Muscle of leg (tissue), 11 donors: ENCODE data around the gene ZNF497. TPM values are rescaled to one million over a fixed set of nuclear protein-coding genes. Genes with fewer than 3 reads are reported as not detected.
"Not testable (repeated sequence)": the region's sequence is repeated elsewhere in the genome, so short reads cannot be mapped to it uniquely, and the experiment has no call there.

Experiments used
- DNase-seq: peaks from one replicate; pipeline ENCODE4 v3.0.0; 2013
- H3K27ac ChIP-seq: one replicate; pipeline ENCODE4 v1.5.1; 2013; ENCODE audit warnings: mild to moderate bottlenecking, low read length, control low read depth
- H3K27me3 ChIP-seq: one replicate; pipeline ENCODE4 v1.6.1; 2013; ENCODE audit warnings: low read length; ENCODE audit not compliant: control insufficient read depth, insufficient read depth
- H3K36me3 ChIP-seq: one replicate; pipeline ENCODE4 v1.6.1; 2013; ENCODE audit warnings: low read length; ENCODE audit not compliant: control insufficient read depth, insufficient read depth
- H3K4me1 ChIP-seq: one replicate; pipeline ENCODE4 v1.6.1; 2013; ENCODE audit warnings: low read length; ENCODE audit not compliant: control insufficient read depth, insufficient read depth
- H3K4me3 ChIP-seq: one replicate; pipeline ENCODE4 v1.5.1; 2013; ENCODE audit warnings: low read length, control low read depth
- H3K9me3 ChIP-seq: replicated peaks from 2 replicates; pipeline ENCODE4 v1.6.1; 2013; ENCODE audit warnings: low read depth, low read length; ENCODE audit not compliant: control insufficient read depth
- WGBS: methylation state at CpG from one replicate; pipeline ENCODE4 v1.1.5; 2013; ENCODE audit warnings: missing lambda C conversion rate; ENCODE audit not compliant: insufficient coverage; 5-methylcytosine and 5-hydroxymethylcytosine counted together
- polyA plus RNA-seq, 8 donors: library from polyadenylated mRNA; unstranded; fragments of 120-200 nt; gene quantifications; one replicate each; pipeline versions ENCODE4 v1.2.1 to v1.2.3, GENCODE V29; 2013; ENCODE audit warnings: inconsistent platforms in 1 of 8, low replicate concordance in 1 of 8; ENCODE audit not compliant: insufficient read length in 8 of 8, insufficient read depth in 1 of 8
- total RNA-seq: library from RNA; stranded (reverse); fragments of 120-200 nt; gene quantifications from one replicate; pipeline ENCODE4 v1.2.4, GENCODE V29; 2013

The ZNF497 gene
- total and polyA plus RNA-seq, 9 donors = 1.8 to 3.2 (median 2.7) TPM

DNA sequence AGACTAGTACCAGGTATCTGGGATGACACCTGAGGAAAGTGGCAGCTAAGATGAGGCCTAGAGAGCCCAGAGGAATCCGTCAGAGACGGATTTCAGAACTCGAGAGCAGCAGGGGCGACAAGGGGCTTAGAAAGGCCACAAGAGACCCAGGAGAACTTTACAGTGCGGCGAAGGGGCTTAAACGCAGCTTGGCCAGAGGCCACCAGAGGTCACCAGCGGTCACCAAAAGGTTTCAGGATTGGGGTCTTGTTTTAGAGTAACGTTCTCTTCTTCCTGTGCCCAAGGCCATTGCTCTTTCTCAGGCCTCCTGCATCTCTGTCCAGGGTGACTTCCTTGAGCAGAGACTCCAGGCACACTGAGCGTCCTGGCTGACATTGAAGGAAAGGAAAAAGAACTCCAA, 33.6 kb downstream of the ZNF497 start:
- Histone ChIP-seq H3K36me3 (peaks cover 5% of the 10 kb centered on the region), H3K4me1 (peaks cover 24% of the 10 kb centered on the region), H3K9me3 (no peaks in the 10 kb centered on the region), H3K4me3 (no peak overlapping the region), H3K27me3 (no peaks in the 10 kb centered on the region), H3K27ac (no peak overlapping the region)
- DNase-seq = no peak
- WGBS = 32% methylated on average over 9 of the region's 10 CpGs

- under 1% methylated on average over 56 of the region's 62 CpGs for WGBS
Observed at GRCh38 chr19:58326914-58327726, 35.4 kb downstream of the ZNF497 start, which contains the start of gene ZSCAN22. Gene ZSCAN22 (plus strand): TSS chr19:58326994. CDS start chr19:58334803, 7,809 bp downstream.

DNA sequence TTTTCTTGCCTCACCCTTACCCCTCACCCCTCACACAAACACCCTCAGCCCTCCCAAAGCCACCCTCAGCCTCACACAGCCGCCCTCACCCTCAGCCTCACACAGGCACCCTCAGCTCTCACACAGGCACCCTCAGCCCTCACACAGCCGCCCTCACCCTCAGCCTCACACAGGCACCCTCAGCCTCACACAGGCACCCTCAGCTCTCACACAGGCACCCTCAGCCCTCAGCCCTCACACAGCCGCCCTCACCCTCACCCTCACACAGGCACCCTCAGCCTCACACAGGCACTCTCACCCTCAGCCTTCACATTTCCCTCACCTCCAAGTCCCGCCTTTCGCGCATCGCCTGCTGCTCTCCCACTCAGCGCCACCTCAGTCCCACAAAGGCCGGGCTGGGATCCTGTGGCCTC, 36.0 kb downstream of the ZNF497 start:
- no peak for DNase-seq
- WGBS = 0% methylated on average over 9 of the region's 9 CpGs
- no peaks in the 10 kb centered on the region for H3K9me3 ChIP-seq
- H3K27me3 ChIP-seq = no peaks in the 10 kb centered on the region
- peak overlapping the region; percentile 96 for H3K4me3 ChIP-seq
- peaks cover 24% of the 10 kb centered on the region for H3K4me1 ChIP-seq
- H3K27ac ChIP-seq = peak overlapping the region; percentile 96
- peaks cover 13% of the 10 kb centered on the region for H3K36me3 ChIP-seq

More at GRCh38 chr19:58326914-58327726, 35.4 kb downstream of the ZNF497 start, which contains the start of gene ZSCAN22:
- H3K4me3 ChIP-seq = peak within 1 kb of the TSS; percentile 96
- H3K27me3 ChIP-seq = no peaks in the 10 kb centered on the region
- H3K27ac ChIP-seq = peak within 1 kb of the TSS; percentile 96
- peak; percentile 99 for DNase-seq
- peaks cover 13% of the 10 kb centered on the region for H3K36me3 ChIP-seq
- H3K4me1 ChIP-seq = peaks cover 24% of the 10 kb centered on the region
- no peaks in the 10 kb centered on the region for H3K9me3 ChIP-seq

DNA sequence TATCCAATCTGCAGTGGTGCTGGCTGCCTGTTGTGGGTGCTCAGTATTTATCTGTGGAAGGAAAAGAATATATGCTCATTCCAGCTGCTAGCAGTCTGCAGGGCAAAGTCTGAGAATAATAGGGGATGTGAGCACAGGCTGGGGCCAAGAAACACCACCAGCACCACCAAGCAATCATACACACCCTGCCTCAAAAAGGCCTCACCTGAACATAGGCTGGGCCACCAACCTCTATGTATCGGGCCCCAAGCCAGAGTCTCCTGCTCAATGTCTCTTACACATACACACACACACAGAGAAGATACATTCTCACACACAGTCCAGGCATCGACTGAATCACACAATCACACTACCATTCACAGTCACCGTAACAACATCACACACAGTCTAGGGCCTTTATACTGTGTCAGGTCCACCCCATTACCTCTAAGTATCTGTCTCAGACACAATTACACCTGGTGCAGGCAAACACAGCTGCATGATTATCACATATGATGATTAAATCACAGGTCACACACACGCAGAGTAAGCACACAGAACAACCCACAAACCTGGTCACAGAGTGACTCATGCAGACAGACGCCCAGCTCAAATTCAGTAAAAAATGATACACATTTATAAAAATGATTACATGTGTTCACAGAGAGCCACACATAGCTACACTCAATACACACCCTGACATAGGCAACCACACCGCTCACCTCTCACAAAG, 37.1 kb downstream of the ZNF497 start:
- H3K27ac ChIP-seq = no peak overlapping the region
- H3K36me3 ChIP-seq = peaks cover 13% of the 10 kb centered on the region
- H3K27me3 ChIP-seq = no peaks in the 10 kb centered on the region
- H3K9me3 ChIP-seq = no peaks in the 10 kb centered on the region
- WGBS = 97% methylated on average over 3 of the region's 6 CpGs
- H3K4me1 ChIP-seq = peaks cover 24% of the 10 kb centered on the region
- no peak overlapping the region for H3K4me3 ChIP-seq
- no peak for DNase-seq

- WGBS = 92% methylated on average over 10 of the region's 10 CpGs
Observed at GRCh38 chr19:58319241-58319640, 43.3 kb downstream of the ZNF497 start.

GRCh38 chr19:58318297-58318696, 44.3 kb downstream of the ZNF497 start:
- Histone ChIP-seq H3K9me3 (no peaks in the 10 kb centered on the region), H3K4me1 (no peaks in the 10 kb centered on the region), H3K27ac (no peak overlapping the region), H3K27me3 (no peaks in the 10 kb centered on the region), H3K36me3 (peaks cover 27% of the 10 kb centered on the region), H3K4me3 (no peak overlapping the region)
- no CpG with 5 or more reads among the region's 4 CpGs for WGBS
- DNase-seq = no peak

More at GRCh38 chr19:58319241-58319640, 43.3 kb downstream of the ZNF497 start:
- no peak for DNase-seq
- Histone ChIP-seq H3K4me1 (no peaks in the 10 kb centered on the region), H3K36me3 (peaks cover 23% of the 10 kb centered on the region), H3K27me3 (no peaks in the 10 kb centered on the region), H3K9me3 (no peaks in the 10 kb centered on the region), H3K4me3 (no peak overlapping the region), H3K27ac (no peak overlapping the region)

GRCh38 chr19:58317476-58318072, 45.0 kb downstream of the ZNF497 start:
- H3K36me3 ChIP-seq = peaks cover 31% of the 10 kb centered on the region

DNA sequence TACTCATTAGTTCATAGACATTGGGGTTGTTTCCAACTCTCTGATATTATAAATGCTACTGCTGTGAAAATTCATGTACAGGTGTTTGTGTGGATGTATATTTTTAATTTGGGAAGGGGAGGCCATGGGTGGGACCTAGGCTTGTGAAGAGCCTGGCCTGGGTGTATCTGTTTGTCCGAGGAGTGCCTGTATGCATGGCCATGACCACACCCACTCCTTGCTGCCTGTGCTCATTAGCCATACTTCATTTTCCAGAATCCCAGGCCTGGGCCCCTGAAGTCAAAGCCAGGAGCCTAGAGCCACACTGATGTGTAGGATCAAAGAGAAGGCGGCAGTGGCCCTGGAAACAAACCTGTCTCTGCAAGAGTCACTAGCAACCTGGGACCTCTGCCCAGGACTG, 47.0 kb downstream of the ZNF497 start:
- Histone ChIP-seq H3K36me3 (peaks cover 44% of the 10 kb centered on the region), H3K4me1 (no peaks in the 10 kb centered on the region), H3K4me3 (no peak overlapping the region), H3K27ac (no peak overlapping the region), H3K9me3 (no peaks in the 10 kb centered on the region), H3K27me3 (no peaks in the 10 kb centered on the region)
- no peak for DNase-seq
- WGBS = 100% methylated on average over 1 of the region's 2 CpGs

More at GRCh38 chr19:58317476-58318072, 45.0 kb downstream of the ZNF497 start:
- Histone ChIP-seq H3K4me1 (no peaks in the 10 kb centered on the region), H3K9me3 (no peaks in the 10 kb centered on the region), H3K4me3 (no peak overlapping the region), H3K27me3 (no peaks in the 10 kb centered on the region), H3K27ac (no peak overlapping the region)
- peak; percentile 51 for DNase-seq
- no CpG with 5 or more reads among the region's 7 CpGs for WGBS

DNA sequence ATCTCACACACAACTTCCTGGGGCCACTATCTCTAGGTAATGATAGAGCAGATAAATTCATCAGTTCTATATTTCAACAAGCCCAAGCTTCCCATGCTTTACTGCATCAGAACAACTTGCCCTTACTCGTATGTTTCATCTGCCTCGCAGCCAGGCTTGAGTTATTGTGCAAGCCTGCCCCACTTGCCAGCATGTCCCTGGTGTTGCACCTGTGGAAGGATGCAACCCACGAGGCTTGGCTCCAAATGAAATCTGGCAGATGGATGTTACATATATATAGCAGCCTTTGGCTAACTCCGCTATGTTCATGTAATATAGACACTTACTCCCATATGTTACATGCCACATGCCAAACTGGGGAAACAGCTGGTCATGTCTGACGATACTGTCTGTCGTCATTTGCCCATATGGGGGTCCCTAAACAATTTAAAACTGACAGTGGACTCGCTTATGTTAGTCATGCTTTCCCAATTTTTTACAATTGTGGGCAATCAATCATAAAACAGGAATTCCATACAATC, 51.1 kb downstream of the ZNF497 start:
- Histone ChIP-seq H3K36me3 (peaks cover 63% of the 10 kb centered on the region), H3K27ac (no peak overlapping the region), H3K4me1 (no peaks in the 10 kb centered on the region), H3K4me3 (no peak overlapping the region), H3K9me3 (no peaks in the 10 kb centered on the region), H3K27me3 (no peaks in the 10 kb centered on the region)
- WGBS = 89% methylated on average over 5 of the region's 7 CpGs
- no peak for DNase-seq

GRCh38 chr19:58310685-58311084, 51.9 kb downstream of the ZNF497 start:
- H3K36me3 ChIP-seq = peaks cover 59% of the 10 kb centered on the region
- WGBS = no CpG with 5 or more reads among the region's 13 CpGs
- H3K27ac ChIP-seq, H3K27me3 ChIP-seq, H3K9me3 ChIP-seq, H3K4me1 ChIP-seq, H3K4me3 ChIP-seq: not testable (repeated sequence)
- DNase-seq = peak; percentile 27
